HT-29 (cell line): ENCODE measurements around the gene ITGA5. TPM values are rescaled to one million over a fixed set of nuclear protein-coding genes. Genes with fewer than 3 reads are reported as not detected.
"Not testable (repeated sequence)": the region's sequence is repeated elsewhere in the genome, so short reads cannot be mapped to it uniquely, and the experiment has no call there.

Experiments used
- DNase-seq: peaks from one replicate; pipeline ENCODE4 v3.0.0-alpha.2; 2015; ENCODE audit warnings: low spot score
- total RNA-seq: library from RNA; depleted of rRNA; stranded (reverse); fragments of >200 nt; shearing (Covaris generic); gene quantifications from 2 replicates; pipeline ENCODE4 v1.2.3, GENCODE V29; 2014

Gene ITGA5
- total RNA-seq, 1 experiment from 2014 or later: not detected

DNA sequence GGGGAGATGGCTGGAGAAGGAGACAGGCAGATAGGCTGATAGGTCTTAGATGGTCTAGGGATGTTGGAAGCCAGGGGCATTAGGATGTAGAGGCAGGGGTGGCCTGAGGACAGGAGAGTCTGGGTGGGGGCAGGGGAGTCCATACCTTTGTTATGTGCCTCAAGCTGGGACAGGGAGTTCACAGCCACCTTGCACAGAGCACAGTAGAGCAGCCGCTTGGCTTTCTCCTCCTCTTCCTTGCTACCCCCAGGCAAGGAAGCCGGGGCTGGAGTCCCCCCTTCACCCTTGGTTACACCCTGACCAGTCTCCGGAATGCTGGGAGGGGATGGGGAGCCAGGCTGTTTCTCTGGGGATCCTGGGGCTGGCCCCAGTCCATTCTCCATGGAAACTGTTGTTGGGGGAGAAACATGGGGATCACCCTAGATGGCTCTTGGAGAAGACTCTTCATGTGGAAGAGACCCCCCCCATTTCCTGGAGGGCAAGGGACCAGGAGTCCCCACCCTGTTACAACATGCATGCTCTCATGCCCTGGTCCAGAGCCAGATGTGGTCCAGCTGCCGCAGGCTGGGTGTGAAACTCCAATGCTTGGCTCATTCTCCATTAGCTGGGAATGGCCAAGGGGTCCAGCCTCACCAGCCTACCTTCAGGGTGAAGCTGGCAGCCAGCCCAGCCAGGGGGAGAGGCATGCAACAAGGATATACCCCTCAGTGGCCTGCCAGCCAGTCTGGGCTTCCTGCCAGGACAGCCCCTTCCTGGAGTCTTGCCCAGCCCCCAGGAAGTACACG, 47.5 kb downstream of the ITGA5 start:
- no peak for DNase-seq

DNA sequence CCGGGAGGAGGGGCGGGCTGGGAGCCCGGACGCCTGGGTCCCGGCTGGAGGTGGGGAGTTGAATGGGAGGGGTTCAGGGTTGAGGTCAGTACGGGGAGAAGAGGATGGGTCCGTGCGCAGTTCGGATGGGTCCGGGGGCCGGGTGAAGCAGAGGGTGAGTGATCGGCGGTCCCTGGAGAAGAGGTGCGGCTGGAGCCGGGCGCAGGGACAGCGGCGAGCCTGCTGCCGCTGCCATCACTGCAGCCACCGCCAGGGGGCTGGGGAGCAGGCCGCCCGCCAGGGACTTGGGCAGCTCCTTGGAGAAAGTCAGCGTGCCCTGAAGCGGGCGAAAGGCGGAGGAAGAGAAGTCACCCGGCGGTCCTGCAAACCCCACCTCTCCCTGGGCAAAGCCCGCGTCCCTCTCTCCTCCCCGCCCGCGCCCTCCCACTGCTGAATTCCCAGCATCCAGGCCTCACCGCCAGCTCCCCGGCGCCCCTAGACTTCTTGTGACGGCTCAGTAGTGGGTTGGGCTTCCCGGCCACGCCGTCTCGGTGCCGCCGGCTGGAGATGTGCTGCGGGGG, 48.8 kb downstream of the ITGA5 start:
- DNase-seq: peak; percentile 87

DNA sequence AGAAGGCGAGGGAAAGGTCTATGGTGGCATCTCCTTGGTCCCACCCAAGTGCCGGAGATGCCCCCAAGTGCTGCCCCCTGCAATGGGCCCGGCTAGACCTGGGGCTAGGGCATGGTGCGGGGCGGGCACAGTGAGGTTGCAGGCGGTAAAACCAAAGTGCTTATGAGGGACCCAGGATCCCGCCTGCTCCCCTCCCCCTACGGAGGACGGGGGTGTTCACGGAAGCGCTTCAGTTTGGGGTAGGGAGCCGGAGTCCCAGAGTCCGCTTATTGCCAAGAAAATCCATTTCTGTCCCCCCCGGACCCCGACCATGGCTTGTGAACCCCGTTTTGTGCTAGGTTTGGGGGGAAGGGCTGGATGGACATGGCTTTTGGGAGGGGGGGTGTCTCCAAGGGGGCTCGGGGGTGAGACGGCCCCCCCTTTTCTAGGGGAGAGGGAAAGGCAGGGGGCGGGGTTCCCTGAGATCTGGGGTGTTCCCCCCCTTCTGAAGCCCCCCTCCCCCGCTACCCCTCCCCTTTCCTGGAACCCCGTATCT, 49.4 kb downstream of the ITGA5 start:
- DNase-seq: no peak

DNA sequence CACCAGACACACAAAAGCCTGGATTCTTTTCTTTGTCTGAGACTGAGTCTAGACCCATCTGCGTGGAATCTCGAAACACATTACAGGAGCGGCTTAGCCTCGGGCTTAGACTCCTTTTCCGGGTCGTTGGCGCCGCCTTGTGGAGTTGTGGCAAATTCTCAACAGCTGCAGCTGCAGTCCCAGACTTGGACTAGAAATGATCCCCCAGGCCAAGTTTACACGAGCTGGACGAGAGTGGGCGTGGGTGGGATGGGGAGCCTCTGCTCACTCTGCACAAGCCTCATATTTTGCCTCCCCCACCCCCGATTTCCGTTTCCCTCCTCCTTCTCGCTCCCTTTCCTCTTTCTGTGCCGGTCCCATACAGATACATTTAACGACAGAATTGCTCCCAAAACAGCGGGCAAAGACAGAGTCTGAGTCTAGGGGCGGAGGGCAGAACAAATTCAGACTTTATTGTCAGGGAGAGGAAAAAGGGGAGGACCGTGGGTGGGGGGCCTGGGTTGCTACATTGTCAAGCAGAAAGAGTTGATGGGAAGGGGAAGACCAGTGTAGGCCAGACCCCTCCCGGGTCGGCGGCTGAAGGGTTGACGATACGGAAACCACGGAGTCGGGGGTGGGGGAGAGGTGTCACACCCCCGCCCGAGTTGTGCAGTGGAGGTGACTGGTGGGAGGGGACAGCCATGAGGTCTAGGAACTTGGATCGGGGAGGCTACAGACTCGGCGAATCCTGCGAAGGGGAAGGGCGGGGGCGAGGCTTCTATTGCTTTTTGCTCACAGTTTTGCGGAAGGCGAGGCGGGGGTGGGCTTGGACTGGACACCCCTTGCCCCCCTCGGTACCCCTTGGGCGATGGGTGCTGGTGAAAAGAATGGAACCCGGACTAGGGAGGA, 50.1 kb downstream of the ITGA5 start:
- DNase-seq: peak; percentile 93

DNA sequence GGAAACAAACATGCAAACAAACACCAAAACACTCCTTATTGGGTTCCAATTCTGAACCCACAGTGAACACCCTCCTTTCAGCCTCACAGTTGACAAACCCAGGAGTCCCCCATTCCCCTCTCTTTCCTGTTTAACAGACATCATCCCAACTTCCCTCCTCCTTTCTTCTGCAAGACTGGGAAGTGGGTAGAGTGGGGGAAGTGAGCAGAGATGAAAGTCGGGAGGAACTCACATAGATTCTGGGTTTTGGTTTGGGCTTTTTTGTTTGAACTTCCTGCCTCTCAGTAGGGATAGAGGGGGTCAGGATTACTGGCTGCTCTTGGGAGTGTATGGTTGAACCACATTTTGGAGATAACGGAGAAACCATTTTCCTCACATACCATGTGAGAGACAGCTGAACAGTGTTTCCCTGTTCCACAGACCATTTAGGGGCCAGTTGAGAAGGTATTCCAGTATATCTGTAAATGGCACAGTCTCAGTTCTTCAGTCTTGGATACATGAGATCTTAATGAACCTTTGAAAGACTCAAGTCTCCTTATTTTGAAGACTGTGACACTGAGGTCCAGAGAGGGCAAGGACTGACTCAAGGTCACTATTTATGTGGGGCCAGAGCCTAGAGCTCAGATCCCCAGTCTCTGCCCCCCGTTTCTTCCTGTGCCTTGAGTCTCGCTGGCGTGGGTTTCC, 50.9 kb downstream of the ITGA5 start:
- DNase-seq: no peak

DNA sequence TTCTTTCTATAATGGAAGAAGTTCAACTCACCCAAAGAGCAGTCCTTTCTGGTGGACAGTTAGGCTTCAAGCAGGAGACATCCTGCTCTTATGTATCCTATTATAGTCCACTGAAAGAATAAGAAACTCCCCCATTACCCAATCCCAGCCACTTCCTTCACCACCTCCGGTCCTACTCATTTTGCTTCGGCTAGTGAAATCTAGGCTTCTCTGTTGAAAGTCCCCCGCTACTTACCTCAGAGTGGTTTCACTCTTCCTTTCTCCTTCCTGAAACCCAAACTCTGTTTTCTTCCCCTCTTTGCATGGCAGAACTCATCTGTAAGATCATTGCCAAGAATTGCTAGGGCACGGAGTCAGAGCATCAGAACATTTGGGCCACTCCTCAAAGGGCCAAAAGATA, 54.7 kb downstream of the ITGA5 start, which contains the start of gene GPR84:
Gene GPR84 (minus strand): TSS at position 74 of the 400 bp plus-strand sequence. CDS start 635 bp downstream, outside the sequence.
- no peak for DNase-seq

DNA sequence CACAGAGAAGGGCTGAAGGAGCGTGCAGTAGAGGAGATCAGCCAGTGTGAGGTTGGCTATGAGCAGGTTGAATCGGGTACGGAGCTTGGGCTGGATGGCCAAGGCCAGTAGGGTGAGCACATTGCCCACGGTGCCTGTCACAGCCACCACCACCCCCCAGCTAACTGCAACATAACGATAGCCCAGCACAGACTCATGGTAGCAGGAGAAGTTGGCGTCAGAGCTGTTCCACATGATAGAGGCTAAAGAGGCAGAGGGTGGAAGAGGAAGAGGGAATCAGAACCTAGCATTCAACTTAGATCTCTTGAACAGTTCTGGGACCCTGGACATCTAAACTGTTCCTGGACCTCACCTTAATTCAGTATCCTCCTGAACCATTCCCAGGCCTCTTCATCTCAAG, 55.4 kb downstream of the ITGA5 start:
- DNase-seq: no peak

DNA sequence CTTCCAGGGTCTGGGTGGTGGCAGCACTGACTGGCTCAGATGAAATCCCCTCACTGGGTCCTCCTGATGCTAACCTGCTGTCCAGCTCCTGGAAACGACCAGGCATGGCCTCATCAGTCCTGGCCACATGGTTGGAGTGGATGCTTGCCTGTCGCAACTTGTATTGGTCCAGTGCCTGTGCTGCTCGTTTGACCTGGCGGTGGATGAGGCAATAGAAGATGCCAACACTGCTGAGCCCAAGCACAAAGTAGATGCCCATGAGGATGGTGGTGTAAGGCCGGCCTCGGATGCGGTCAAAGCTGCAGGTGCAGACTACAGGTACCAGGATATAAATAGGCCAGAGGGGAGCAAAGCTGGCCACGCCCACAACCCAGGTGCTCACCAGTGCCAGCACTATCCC, 56.0 kb downstream of the ITGA5 start:
- no peak for DNase-seq

DNA sequence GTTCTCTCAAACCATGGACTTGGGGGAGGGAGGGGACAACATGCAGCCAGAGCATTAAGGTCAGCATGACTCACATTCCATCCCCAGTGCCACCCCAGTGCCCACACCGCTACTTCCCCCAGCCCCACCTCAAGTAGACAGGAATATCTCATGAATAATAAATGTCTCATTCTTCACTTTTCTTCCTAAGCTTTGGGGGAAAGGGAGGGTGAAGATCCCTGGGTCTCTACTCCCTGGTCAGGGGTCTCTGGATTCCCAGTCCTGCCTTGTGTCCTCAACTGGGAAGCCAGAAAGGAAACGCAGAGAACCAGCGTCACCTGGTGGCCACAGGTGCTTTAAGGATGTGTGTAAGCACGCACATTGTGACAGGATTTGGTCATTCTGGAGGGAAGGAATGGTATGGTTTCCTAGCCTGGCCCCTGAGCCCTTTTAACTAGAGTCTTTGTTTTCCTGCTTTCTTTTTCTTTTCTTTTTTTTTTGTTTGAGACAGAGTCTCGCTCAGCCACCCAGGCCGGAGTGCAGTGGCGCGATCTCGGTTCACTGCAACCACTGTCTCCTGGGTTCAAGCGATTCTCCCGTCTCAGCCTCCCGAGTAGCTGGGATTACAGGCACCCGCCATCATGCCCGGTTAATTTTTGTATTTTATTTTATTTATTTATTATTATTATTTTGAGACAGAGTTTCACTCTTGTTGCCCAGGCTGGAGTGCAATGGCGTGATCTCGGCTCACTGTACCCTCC, 58.2 kb downstream of the ITGA5 start:
- DNase-seq: peak; percentile 86

DNA sequence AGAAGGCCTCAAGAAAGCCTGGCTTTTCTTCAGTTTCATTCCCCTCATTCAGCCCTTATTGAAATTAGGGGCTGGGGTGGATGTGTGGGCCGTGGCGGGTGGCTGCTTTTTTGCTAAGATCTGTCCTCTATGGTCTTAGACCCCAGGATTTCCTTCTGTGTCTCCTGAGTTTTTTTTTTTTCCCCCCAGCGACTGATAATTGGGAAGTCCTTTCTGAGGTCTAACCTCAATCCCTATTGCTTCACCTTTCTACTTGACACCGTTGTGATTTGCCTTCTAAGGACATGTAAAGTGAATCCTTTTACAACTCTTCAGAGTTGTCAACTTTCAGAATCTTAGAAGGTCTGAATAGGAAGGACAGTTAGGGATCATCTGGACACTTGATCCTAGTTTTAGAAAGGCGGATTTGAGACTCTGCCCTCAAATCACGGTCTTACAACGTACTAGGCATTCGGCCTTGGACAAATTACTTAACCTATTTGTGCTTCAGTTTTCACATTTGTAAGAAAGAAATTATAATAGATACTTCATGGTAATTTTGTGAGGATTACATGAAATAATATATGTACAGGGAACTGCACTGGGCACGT, 59.2 kb downstream of the ITGA5 start:
- no peak for DNase-seq

DNA sequence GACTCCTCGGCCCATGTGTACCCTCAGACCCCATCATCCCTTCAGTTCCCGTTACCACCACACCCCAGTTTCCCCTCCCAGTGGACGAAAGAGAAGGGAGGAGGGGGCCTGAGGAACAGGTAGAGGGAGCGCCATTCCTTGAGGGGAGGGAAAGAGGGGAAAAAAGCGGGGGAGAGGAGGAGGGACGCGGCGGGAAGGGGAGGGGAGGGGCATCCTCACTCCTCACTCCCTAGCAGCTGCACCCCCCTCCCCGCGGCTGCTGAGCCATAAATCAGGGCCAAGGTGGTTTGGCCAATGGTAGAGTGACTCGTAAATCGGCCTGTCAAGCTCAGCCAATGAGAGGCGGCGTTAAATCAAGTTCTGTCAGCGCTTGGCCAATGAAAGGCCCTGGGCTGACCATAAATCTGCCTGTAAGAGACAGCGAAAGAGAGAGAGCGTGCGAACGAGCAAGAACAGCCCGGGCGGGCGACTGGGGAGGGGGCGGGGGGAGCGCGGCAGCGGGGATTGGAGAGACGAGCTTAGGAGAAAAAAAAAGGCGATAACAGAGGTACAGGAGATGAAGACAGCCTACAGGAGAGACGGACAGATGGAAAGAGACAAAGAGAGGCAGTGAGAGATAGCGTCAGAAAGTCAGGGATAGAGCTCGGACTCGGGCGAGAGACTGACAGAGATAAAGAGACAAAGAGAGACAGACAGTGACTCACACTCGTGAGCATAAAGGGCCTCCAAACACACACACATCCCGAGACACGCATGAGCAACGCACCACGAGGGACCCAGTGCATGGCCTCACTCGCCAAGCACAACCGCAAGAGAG, 59.9 kb downstream of the ITGA5 start:
- DNase-seq: peak; percentile 97

DNA sequence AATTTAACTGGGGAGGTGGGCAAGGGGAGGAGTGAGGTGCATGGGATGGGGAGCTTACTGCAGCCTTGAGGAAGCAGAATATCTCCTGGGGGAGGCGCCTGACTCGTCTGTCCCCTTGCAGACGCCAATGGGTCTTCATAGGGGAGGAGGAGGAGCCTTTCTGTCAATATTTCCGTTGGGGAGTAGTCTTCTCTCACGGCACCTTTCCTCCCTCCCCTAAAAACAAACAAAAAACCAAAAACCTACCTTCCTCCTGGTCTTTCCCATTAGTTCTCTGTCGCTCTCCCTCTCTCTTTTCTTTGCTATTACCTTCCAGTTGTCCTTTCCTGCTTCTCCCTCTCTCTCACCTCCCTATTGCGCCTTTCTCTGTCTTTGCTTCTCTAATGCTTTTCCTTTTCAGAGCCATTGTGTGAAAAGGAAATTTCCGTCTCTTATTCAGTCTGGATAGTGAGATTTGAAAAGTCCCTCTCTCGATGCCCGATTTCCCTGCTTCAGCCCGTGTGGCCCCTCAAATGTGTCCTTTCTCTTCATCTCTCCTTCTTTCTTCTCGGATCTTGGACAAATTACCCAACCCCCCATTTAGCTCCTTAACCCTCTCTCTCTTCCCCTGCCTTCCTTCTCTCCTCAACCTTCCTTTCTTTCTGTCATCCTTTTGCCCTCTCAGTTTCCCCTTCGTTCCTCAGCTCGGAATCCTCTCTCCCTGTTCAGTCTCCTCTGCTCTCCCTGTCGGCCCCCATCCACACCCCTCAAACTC, 60.7 kb downstream of the ITGA5 start:
- DNase-seq: peak; percentile 26

DNA sequence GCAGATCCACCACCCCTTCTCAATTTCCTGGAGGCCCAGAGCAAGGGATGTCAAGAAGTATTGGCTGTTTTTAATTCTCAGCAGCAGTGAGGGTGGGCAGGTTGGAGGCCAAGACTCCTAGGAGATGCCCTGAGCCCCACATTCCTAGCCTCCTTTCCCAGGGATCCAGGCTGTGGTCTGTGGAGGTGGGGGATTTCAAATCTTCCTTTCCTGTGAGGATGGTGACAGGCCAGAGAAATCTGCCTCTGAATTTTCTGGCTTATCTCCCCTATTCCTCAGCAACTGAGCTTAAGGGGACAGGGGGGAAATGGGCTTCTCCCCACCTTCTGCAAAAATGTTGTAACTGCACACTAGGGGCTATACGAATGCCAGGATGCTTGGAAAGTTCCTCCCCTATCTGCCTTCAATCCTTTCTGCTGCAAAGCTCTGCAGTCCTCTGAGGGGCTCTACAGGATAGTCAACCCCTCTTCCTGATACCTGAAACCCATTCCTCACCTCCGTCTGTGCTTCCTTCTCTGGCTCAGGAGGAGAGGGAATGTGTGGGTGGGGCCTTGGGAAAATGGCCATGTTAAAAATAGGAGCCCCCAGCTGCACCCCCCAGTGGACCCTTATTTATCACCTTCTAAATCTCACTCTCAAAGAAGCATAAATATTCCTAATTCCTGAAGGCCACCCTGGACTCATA, 61.4 kb downstream of the ITGA5 start:
- DNase-seq: no peak

DNA sequence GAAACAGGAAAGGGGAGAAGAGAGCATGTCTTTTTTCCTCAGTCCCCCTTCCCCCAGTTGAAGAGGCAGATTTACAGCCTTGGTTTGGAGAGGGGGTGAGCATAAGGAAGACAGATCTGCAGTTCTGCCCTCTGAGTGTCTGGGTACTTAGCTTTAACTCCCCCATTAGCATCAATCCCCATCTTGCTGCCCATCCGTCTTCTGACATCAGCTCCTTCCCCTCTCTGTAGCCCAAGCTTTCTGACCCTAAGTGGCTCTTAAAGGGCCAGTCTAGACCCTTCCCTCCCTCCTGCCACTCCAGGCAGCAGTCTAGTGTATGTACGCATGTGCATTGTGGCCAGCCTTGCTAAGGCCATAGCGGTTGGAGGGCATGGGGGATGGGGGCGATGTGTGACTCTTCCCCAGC, 62.1 kb downstream of the ITGA5 start:
- no peak for DNase-seq

DNA sequence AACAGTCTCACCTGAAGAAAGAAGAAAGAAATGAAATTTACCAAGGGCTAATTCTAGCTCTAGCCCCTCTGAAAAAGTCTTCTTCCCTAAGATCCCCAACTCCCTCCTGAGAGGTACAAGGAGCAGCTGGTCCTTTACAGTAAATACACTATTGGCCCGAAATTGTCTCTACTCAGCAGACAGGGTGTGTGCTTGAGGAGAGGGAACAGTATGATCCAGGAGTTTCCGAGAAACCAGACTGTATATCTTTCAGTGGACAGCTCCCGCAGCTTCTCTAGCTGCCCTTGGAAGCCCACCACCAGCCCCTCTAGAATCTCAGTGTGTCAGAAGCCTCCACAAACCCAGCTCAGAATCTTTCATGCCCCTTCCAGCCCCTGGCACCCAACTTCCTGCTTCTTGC, 62.8 kb downstream of the ITGA5 start:
- no peak for DNase-seq

DNA sequence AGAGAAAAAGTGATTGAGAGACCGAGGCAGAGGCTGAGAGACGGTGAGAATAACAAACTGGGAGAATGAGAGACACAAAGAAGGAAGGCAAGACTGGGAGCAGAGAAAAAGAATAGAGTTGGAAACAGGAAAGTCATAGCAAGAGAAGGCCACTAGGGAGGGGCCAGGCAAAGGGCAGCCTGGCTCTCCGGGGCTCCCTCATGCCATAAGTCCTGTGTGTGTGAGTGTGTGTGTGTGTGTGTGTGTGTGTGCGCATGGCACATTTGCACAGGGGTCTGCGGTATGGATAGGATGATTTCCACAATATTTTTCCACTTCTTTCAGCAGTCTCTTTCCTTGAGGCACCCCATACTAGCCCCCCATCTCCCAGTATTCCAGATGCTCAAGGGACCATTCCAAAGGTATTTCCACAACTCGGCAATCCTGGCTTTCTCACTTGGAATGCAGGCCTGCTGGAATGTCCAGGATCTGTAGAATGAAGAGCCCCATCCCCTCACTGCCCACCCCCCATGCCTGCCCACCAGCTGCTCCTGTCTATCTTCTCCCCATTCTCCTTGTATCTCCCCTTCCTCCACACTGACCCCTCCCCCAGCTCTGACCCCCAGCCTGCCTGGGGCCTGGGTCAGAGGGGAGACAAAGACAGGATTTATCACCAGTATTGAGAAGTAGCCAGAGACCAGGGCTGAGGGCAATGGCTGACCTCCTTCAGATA, 63.8 kb downstream of the ITGA5 start:
- DNase-seq: no peak

DNA sequence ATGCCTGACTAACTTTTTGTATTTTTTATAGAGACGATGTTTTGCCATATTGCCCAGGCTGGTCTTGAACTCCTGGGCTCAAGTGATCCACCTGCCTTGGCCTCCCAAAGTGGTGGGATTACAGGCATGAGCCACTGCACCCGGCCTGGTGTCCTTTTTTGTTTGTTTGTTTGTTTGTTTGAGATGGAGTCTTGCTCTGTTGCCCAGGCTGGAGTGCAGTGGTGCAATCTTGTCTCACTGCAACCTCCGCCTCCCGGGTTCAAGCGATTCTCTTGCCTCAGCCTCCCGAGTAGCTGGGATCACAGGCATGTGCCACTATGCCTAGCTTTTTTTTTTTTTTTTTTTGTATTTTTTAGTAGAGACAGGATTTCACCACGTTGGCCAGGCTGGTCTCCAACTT, 64.8 kb downstream of the ITGA5 start:
- DNase-seq: not testable (repeated sequence)
